ENCODE measurements around the gene GOPC. TPM values are rescaled to one million over a fixed set of nuclear protein-coding genes. Genes with fewer than 3 reads are reported as not detected.

Gene GOPC
- polyA plus RNA-seq, 1 donor from 2014 or later = 69.2 TPM

DNA sequence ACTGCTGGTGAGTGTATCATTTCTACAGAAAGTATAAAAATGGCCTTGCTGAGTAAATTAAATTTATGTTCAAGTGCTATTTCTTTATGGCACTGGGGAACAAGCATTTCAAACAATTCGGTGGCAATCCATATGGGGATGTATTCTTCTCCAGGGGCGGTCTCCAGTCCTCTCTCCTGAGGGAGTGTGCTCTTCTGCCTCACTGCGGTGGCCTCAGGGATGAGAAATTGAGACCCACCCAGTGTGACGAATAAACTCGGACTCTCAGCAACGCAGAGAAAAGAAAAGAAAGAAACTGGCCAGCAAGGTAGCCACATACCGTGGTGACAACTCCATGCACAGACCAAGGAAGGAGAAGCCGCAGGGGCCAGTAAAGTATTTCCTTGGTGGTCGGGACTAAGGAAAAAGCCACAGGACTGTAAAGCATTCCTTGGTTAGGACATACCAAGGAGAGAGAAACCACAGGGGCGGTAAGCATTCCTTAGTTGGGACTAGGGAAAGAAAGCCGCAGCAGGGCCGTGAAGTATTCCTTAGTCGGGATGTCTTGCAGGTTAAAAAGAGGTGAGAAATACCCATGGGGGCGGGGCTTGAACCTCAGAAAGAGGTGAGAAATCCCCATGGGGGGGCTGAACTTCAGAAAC is 13.6 kb upstream of the GOPC start:
- Histone ChIP-seq H3K4me3 (ENCODE audit: low read length) (no peak overlapping the region), H4K20me1 (ENCODE audit: insufficient read depth) (no peaks in the 10 kb centered on the region), H2AFZ (ENCODE audit: low read depth, low read length) (no peak overlapping the region), H3K79me2 (replicated peaks; ENCODE audit: insufficient read depth, low read length) (no peaks in the 10 kb centered on the region), H3K4me2 (ENCODE audit: low read length) (no peak overlapping the region), H3K9me3 (ENCODE audit: low read length) (no peaks in the 10 kb centered on the region), H3K36me3 (ENCODE audit: insufficient read depth, low read length) (no peaks in the 10 kb centered on the region), H3K27ac (ENCODE audit: low read length) (no peak overlapping the region), H3K9ac (ENCODE audit: low read length) (no peak overlapping the region), H3K9me2 (ENCODE audit: insufficient read depth, low read length) (no peaks in the 10 kb centered on the region), H3K27me3 (ENCODE audit: insufficient read depth, low read depth, low read length) (no peaks in the 10 kb centered on the region), H3F3A (ENCODE audit: insufficient read depth, low read length, poor library complexity, severe bottlenecking) (no peaks in the 10 kb centered on the region)
- TF ChIP-seq TAF1 (IDR thresholded peaks at IDR 0.05; ENCODE audit: low read depth) (no peak), RAD21 (conservative IDR thresholded peaks at IDR 0.05) (no peak), REST (IDR thresholded peaks at IDR 0.05; ENCODE audit: borderline replicate concordance) (no peak), MXI1 (conservative IDR thresholded peaks at IDR 0.05; ENCODE audit: poor library complexity, severe bottlenecking) (no peak), POLR2AphosphoS5 (IDR thresholded peaks at IDR 0.05) (no peak), EZH2 (IDR thresholded peaks at IDR 0.05; ENCODE audit: borderline replicate concordance, insufficient read depth, low read length, poor library complexity, severe bottlenecking) (no peak), EP300 (conservative IDR thresholded peaks at IDR 0.05; ENCODE audit: poor library complexity, severe bottlenecking) (no peak), SMC3 (conservative IDR thresholded peaks at IDR 0.05; ENCODE audit: poor library complexity) (no peak)
- TF ChIP-seq, protein P1, sequence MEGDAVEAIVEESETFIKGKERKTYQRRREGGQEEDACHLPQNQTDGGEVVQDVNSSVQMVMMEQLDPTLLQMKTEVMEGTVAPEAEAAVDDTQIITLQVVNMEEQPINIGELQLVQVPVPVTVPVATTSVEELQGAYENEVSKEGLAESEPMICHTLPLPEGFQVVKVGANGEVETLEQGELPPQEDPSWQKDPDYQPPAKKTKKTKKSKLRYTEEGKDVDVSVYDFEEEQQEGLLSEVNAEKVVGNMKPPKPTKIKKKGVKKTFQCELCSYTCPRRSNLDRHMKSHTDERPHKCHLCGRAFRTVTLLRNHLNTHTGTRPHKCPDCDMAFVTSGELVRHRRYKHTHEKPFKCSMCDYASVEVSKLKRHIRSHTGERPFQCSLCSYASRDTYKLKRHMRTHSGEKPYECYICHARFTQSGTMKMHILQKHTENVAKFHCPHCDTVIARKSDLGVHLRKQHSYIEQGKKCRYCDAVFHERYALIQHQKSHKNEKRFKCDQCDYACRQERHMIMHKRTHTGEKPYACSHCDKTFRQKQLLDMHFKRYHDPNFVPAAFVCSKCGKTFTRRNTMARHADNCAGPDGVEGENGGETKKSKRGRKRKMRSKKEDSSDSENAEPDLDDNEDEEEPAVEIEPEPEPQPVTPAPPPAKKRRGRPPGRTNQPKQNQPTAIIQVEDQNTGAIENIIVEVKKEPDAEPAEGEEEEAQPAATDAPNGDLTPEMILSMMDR (IDR thresholded peaks at IDR 0.05; ENCODE audit: poor library complexity, severe bottlenecking) = no peak

DNA sequence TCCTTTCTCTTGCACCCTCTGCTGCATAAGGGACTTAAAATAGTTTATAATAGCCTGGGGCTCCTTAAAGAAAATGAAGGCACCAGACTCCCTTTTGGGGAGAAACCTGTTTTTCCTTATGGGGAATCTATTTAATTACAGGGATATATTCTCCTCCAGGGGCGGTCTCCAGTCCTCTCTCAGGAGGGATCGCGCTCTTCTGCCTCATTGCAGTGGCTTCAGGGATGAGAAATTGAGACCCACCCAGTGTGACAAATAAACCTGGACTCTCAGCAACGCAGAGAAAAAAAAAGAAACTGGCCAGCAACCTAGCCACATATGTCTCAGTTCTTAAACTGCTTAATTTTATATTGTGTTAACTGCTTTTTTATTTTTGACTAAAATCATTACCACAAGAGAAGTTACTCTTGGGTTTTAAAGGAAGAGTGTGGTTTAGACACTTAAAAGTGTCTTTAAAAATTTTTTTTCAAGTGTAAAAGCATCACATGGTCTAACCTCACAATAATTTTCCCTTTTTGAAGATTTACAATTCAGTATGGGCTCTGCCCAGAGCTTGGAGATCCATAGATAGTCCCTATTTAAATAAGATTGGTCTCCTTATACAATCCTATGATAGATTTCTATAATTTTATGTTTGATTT is 11.7 kb upstream of the GOPC start:
- Histone ChIP-seq H2AFZ (ENCODE audit: low read depth, low read length) (no peak overlapping the region), H3K4me2 (ENCODE audit: low read length) (no peak overlapping the region), H3K79me2 (replicated peaks; ENCODE audit: insufficient read depth, low read length) (no peaks in the 10 kb centered on the region), H3K27ac (ENCODE audit: low read length) (no peak overlapping the region), H3F3A (ENCODE audit: insufficient read depth, low read length, poor library complexity, severe bottlenecking) (no peaks in the 10 kb centered on the region), H4K20me1 (ENCODE audit: insufficient read depth) (no peaks in the 10 kb centered on the region), H3K36me3 (ENCODE audit: insufficient read depth, low read length) (no peaks in the 10 kb centered on the region), H3K4me3 (ENCODE audit: low read length) (no peak overlapping the region), H3K9ac (ENCODE audit: low read length) (no peak overlapping the region), H3K9me3 (ENCODE audit: low read length) (no peaks in the 10 kb centered on the region), H3K9me2 (ENCODE audit: insufficient read depth, low read length) (no peaks in the 10 kb centered on the region), H3K27me3 (ENCODE audit: insufficient read depth, low read depth, low read length) (no peaks in the 10 kb centered on the region)
- TF ChIP-seq RAD21 (conservative IDR thresholded peaks at IDR 0.05) (no peak), EZH2 (IDR thresholded peaks at IDR 0.05; ENCODE audit: borderline replicate concordance, insufficient read depth, low read length, poor library complexity, severe bottlenecking) (no peak), POLR2AphosphoS5 (IDR thresholded peaks at IDR 0.05) (no peak), REST (IDR thresholded peaks at IDR 0.05; ENCODE audit: borderline replicate concordance) (no peak), EP300 (conservative IDR thresholded peaks at IDR 0.05; ENCODE audit: poor library complexity, severe bottlenecking) (no peak), MXI1 (conservative IDR thresholded peaks at IDR 0.05; ENCODE audit: poor library complexity, severe bottlenecking) (no peak), SMC3 (conservative IDR thresholded peaks at IDR 0.05; ENCODE audit: poor library complexity) (no peak), TAF1 (IDR thresholded peaks at IDR 0.05; ENCODE audit: low read depth) (no peak)
- TF ChIP-seq, protein P1 (IDR thresholded peaks at IDR 0.05; ENCODE audit: poor library complexity, severe bottlenecking) = no peak
